OCI-LY7 (cell line): ENCODE data around the gene SLC27A1. TPM values are rescaled to one million over a fixed set of nuclear protein-coding genes. Genes with fewer than 3 reads are reported as not detected.
"Not testable (repeated sequence)": the region's sequence is repeated elsewhere in the genome, so short reads cannot be mapped to it uniquely, and the experiment has no call there.

Experiments
- BruUV-seq: library from RNA; stranded (reverse); fragments of 400-500 nt; replicated peaks from 2 replicates; lab custom pipeline; 2021; lab: Mats Ljungman, UMichigan
- CTCF ChIA-PET: fragments of 300-600 bp; sonication (Branson Sonifier 250); formaldehyde crosslinking; loops from one replicate; lab custom pipeline; 2022; ENCODE audit warnings: antibody characterized with exemption; ENCODE audit not compliant: unreplicated experiment; lab: Charles Lee
- POLR2A ChIA-PET: fragments of 300-600 bp; sonication (Branson Sonifier 250); formaldehyde crosslinking; loops from one replicate; lab custom pipeline; 2022; ENCODE audit warnings: antibody characterized with exemption; lab: Charles Lee
- DNase-seq: peaks from one replicate; pipeline ENCODE4 v3.0.0-alpha.2; 2015; ENCODE audit warnings: low spot score
- H2AFZ ChIP-seq: fragments of 200-600 bp; sonication (generic), shearing (Covaris generic); 2 replicates; pipeline ENCODE4 v1.6.1; 2014; ENCODE audit warnings: mild to moderate bottlenecking, antibody characterized with exemption, low read length, moderate library complexity
- H3K27ac ChIP-seq: fragments of 200-600 bp; sonication (generic); 2 replicates; pipeline ENCODE4 v1.5.1; 2014; ENCODE audit warnings: mixed run types, low read depth, mild to moderate bottlenecking, moderate library complexity, low read length, inconsistent platforms; ENCODE audit not compliant: poor library complexity, severe bottlenecking
- H3K36me3 ChIP-seq: fragments of 200-600 bp; sonication (generic); 2 replicates; pipeline ENCODE4 v1.6.1; 2014; ENCODE audit warnings: mild to moderate bottlenecking, antibody characterized with exemption, low read length, moderate library complexity, mixed read lengths; ENCODE audit not compliant: insufficient read depth
- H3K4me1 ChIP-seq: fragments of 200-600 bp; sonication (generic); 2 replicates; pipeline ENCODE4 v1.5.1; 2014; ENCODE audit warnings: mild to moderate bottlenecking, low read length; ENCODE audit not compliant: insufficient read depth, poor library complexity, severe bottlenecking
- H3K4me2 ChIP-seq: fragments of 200-600 bp; sonication (generic); 2 replicates; pipeline ENCODE4 v1.6.1; 2014; ENCODE audit warnings: mild to moderate bottlenecking, low read length
- H3K4me3 ChIP-seq: fragments of 200-600 bp; sonication (generic); 2 replicates; pipeline ENCODE4 v1.5.1; 2014; ENCODE audit warnings: mild to moderate bottlenecking, low read depth, low read length; ENCODE audit not compliant: poor library complexity, severe bottlenecking
- H3K79me2 ChIP-seq: fragments of 200-600 bp; sonication (generic); 2 replicates; pipeline ENCODE4 v1.6.1; 2016; ENCODE audit warnings: low read depth, mild to moderate bottlenecking, low read length, moderate library complexity, mixed read lengths; ENCODE audit not compliant: insufficient read depth
- H3K9me2 ChIP-seq: fragments of 200-600 bp; sonication (generic); 2 replicates; pipeline ENCODE4 v1.6.1; 2016; ENCODE audit warnings: mild to moderate bottlenecking, low read length, mixed read lengths; ENCODE audit not compliant: insufficient read depth
- H3K9me3 ChIP-seq: fragments of 200-600 bp; sonication (generic); 2 replicates; pipeline ENCODE4 v1.6.1; 2014; ENCODE audit warnings: mild to moderate bottlenecking, mixed run types, low read length, mixed read lengths
- H4K20me1 ChIP-seq: fragments of 200-600 bp; sonication (generic); 2 replicates; pipeline ENCODE4 v1.6.1; 2014; ENCODE audit warnings: mild to moderate bottlenecking, antibody characterized with exemption, low read length, moderate library complexity, mixed read lengths; ENCODE audit not compliant: insufficient read depth
- CTCF ChIP-seq: fragments of 200-600 bp; sonication (generic); conservative IDR thresholded peaks from 2 replicates; pipeline ENCODE4 v1.5.1; 2014; ENCODE audit warnings: mild to moderate bottlenecking, antibody characterized with exemption, low read length, moderate library complexity, mixed read lengths
- EZH2phosphoT487 ChIP-seq: fragments of 200-600 bp; sonication (generic); IDR thresholded peaks from 2 replicates; pipeline ENCODE4 v1.6.1; 2018; ENCODE audit warnings: low read depth, borderline replicate concordance, mild to moderate bottlenecking, mixed run types, antibody characterized with exemption, low read length, moderate library complexity, mixed read lengths
- intact Hi-C: fragments of 100-400 bp; cut with micrococcal nuclease; formaldehyde crosslinking; loops from one replicate; pipeline ENCODE4 v1.10.0; 2022; ENCODE audit not compliant: unreplicated experiment
- total RNA-seq, 2 experiments: library from RNA; depleted of rRNA in 1 of 2; stranded (reverse); fragments of >200 nt in 1 of 2; shearing (Covaris generic) in 1 of 2; gene quantifications; 2 replicates each; pipeline ENCODE4 v1.2.3, GENCODE V29; 2014 to 2022

SLC27A1 gene
- total RNA-seq, 2 experiments from 2014 or later, result 2.5 to 3.2 TPM

- POLR2A ChIA-PET, result interaction anchor here (1.4 to 4.4 kb wide), 2 partner anchors 11 to 14 kb away, joined by 3 to 33 read pairs; a partner anchor contains a TSS
- no peak overlapping the region for H2AFZ ChIP-seq
- BruUV-seq, result no TSS peak
These were observed 42.2 kb downstream of the SLC27A1 start for GRCh38 chr19:17512574-17512939.

DNA sequence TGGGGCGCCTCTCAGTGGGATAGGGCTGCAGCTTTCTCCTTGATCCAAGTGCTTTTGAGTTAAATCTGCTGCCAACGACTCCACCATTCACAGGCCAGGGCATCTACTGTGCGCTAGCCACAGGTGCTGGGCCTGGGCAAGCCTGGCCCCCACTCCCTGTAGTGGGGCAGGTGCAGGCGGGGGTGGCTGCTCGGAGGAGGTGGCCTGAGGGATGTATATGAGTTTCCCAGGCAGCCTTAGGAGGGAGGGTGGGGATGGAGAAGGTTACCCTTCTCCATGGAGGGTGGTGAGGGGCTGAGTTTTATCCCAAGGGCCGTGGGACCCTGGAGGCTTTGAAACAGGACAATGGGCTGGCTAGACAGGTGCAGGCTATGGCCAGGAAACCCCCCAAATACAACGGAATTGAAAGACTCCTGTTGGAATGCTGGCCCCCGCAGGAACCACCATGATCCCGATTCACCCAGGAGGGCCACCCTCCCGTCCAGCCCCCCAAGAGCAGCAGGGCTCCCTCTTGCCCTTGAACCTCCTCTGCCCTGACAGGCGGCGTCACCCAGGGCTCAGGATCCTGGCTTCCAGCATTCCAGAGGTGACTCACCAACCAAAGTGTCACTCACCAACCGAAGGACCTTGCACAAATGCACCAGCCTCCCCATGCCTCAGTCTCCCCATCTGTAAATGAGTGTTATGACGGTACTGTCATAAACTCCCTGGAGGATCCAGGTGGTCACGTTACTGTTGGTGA lies 45.3 kb downstream of the SLC27A1 start:
- Histone ChIP-seq H2AFZ (no peak overlapping the region), H3K4me3 (no peak overlapping the region), H3K27ac (no peak overlapping the region), H3K79me2 (peaks cover 14% of the 10 kb centered on the region; the same call in 1 of the 2 replicates), H3K4me2 (no peak overlapping the region), H3K9me3 (peaks cover 11% of the 10 kb centered on the region; the same call in 1 of the 2 replicates), H3K36me3 (peaks cover 38% of the 10 kb centered on the region), H3K4me1 (peaks cover 14% of the 10 kb centered on the region), H4K20me1 (no peaks in the 10 kb centered on the region), H3K9me2 (no peaks in the 10 kb centered on the region)
- ChIA-PET POLR2A (interaction anchor here (1.1 kb wide), 1 partner anchor 9 kb away, joined by 3 read pairs; no protein-coding TSS in a partner anchor), CTCF (no interaction called here)
- BruUV-seq, result no TSS peak
- DNase-seq, result no peak
- TF ChIP-seq CTCF (no peak), EZH2phosphoT487 (no peak)
- intact Hi-C loops, result no loop called here

More at GRCh38 chr19:17512574-17512939, 42.2 kb downstream of the SLC27A1 start:
- Histone ChIP-seq H3K9me3 (peaks cover 5% of the 10 kb centered on the region; the same call in 1 of the 2 replicates), H4K20me1 (no peaks in the 10 kb centered on the region), H3K4me3 (peak overlapping the region; percentile 83), H3K4me2 (peak overlapping the region; percentile 97), H3K4me1 (peaks cover 17% of the 10 kb centered on the region), H3K9me2 (no peaks in the 10 kb centered on the region), H3K79me2 (peaks cover 28% of the 10 kb centered on the region), H3K36me3 (peaks cover 30% of the 10 kb centered on the region), H3K27ac (peak overlapping the region; percentile 74)
- CTCF ChIA-PET, result no interaction called here
- no peak for DNase-seq
- no peak for TF ChIP-seq EZH2phosphoT487
- TF ChIP-seq CTCF, result no peak
- intact Hi-C loops, result loop anchor here (5.0 kb wide), 1 partner anchor 105 kb away; the partner anchor contains the start of gene BST2

- TF ChIP-seq CTCF, result no peak
- no peak for TF ChIP-seq EZH2phosphoT487
- intact Hi-C loops, result no loop called here
- Histone ChIP-seq H3K36me3 (peaks cover 49% of the 10 kb centered on the region), H2AFZ (no peak overlapping the region), H3K79me2 (peaks cover 2% of the 10 kb centered on the region; the same call in 1 of the 2 replicates), H3K27ac (no peak overlapping the region), H3K9me2 (no peaks in the 10 kb centered on the region), H3K4me2 (no peak overlapping the region), H3K4me3 (no peak overlapping the region), H3K4me1 (peaks cover 18% of the 10 kb centered on the region), H4K20me1 (no peaks in the 10 kb centered on the region), H3K9me3 (peaks cover 11% of the 10 kb centered on the region; the same call in 1 of the 2 replicates)
- TSS peak; percentile 43 for BruUV-seq
- ChIA-PET POLR2A (no interaction called here), CTCF (no interaction called here)
- no peak for DNase-seq
These were observed 47.6 kb downstream of the SLC27A1 start for GRCh38 chr19:17517898-17518297.

DNA sequence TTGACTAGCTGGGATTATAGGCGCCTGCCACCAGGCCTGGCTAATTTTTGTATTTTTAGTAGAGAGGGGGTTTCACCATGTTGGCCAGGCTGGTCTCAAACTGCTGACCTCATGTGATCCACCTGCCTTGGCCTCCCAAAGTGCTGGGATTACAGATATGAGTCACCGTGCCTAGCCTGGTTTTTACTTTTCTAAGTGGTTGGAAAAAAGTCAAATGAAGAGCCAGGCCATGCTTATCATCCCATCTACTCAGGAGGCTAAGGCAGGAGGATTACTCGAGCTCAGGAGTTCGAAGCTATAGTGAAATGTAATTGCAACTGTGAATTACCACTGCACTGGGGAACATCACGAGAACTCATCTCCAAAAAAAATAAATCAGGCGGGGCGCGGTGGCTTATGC lies 48.3 kb downstream of the SLC27A1 start:
- H3K36me3 ChIP-seq, result peaks cover 43% of the 10 kb centered on the region
- DNase-seq, H3K4me3 ChIP-seq, H3K9me2 ChIP-seq, H3K4me2 ChIP-seq, CTCF ChIA-PET, H4K20me1 ChIP-seq, H2AFZ ChIP-seq, intact Hi-C loops, H3K27ac ChIP-seq, H3K79me2 ChIP-seq, BruUV-seq: not testable (repeated sequence)
- H3K9me3 ChIP-seq, result peaks cover 11% of the 10 kb centered on the region; the same call in 1 of the 2 replicates
- H3K4me1 ChIP-seq, result peaks cover 23% of the 10 kb centered on the region
- POLR2A ChIA-PET, result interaction anchor here (0.7 to 1.0 kb wide), 2 partner anchors 11 to 153 kb away, joined by 3 read pairs; no protein-coding TSS in a partner anchor
